ENCODE results near the gene PTPN14.
"Not testable (repeated sequence)": the region's sequence is repeated elsewhere in the genome, so short reads cannot be mapped to it uniquely, and the experiment has no call there.

PTPN14 gene

DNA sequence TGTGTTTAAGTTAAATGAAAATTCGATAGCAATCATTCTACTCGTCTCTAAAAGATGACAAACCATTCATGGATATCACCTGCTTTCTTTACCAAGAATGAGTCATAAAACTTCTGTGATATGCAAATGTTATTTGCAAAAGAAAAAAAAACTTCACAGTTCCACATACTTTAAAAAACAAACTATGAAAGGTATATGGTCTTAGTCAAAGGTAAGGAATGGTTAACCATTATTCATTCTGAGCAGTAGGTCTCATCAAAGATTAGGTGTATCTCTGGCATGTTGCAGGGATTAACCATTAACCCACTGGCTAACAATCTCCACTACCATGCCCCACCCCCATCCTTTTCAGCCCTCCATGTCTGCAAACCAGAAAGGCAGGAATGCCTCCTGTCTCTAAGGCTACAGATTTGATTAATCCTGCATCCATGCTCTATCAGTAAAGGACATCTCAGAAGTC, 44.4 kb downstream of the PTPN14 start:
- no peak for FAIRE-seq

DNA sequence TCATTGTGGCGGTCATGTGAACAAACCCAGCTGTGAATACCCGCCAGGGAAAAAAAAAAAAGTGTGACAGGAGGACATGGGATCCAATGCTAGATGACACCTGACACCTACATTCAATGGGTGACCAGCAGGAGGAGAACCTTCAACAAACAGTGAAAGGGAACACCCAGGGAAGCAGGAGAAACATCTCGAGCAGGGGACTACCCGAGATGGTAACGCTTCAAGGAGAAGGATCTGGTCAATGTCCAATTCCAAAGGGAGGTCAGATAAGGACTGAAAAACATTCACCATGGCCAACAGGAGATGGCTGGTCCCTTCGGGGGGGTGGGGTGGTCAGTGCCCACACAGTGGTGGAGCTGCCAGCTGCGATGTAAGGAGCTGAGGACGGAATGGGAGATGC, 46.3 kb downstream of the PTPN14 start:
- FAIRE-seq: no peak

DNA sequence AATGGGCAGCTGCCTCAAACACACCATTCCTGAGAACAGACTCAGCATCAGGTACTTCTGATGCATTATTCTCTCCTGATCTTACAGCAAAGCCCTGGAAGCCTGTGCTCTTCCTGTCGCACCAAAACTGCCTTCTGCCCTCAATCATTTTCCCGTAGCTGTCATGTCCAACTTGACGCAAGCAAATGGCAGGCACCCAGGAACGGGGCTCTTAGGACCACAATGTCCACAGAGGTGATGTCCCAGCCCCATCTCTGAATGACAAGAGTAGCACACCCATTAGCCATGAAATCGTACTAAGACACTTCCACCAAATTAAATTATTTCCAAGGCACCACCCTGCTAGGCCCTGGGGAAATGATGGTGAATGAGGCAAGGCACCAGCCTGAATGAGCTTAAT, 47.1 kb downstream of the PTPN14 start:
- no peak for FAIRE-seq

DNA sequence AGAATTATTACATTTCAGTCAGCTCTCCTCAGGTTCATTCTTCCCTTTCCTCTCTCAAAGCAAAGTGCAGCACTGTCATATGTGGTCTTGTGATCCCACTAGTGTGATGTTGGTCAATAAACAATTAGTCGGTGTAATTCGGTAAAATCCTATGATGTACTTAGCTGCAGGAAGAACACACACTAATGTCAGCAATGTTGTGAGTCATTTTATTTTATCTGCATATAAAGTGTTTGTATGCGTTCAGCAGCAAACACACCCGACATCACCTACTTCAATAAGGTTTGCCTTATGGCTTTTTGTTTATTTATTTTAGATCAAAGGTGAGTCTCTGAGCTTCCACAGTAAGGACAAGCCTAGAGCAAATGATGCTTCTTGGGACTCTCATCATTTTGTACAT, 47.8 kb downstream of the PTPN14 start:
- no peak for FAIRE-seq

DNA sequence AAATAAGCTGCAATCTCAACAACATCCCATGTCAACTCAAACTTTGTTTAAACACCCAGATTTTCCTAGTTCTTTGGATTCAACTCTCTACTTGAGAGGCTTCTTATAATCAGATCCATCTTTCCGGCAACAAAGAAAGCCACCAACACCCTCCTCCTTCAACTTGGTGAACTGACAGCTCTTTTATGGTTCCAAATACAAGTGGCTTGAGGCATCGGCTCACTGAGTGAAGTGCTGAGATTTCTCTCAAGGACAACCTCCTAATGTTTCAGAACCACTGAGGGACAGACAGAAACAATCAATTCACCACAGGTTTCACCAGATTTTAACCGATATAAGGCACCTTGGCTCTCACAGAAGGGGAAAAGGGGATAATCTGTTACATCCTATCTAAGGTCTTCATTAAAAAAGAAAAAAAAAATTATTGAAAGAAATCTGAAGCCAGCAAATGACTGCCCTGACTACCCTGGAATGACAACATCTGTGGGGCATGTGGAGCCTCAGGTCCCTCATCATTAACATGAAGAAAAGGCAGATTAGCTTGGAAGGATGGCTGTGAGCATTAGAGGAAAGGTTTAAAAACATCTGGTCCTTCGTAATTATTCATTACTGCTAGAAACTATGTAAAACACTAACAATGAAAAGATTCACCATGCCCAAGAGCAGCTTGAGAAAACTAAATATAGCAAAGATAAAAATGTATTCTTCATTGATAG, 50.9 kb downstream of the PTPN14 start:
- no peak for FAIRE-seq

DNA sequence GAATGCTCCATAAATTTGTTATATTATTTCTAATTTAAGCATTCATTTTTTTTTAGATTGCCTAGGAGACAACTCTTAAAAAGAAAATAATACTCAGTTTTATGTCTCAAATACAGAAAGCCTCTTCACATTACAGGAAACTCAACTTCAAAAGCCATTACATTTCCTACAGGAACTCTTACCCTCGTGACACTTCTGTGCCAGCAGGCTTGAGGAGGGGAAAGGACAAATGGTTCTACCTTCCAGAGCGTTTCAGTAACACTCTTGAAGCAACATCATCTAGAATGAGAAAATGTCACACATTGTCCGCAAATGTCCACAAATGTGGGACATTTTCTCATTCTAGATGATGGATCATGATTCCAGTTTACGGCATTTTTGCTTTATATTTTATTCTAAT, 51.7 kb downstream of the PTPN14 start:
- no peak for FAIRE-seq

DNA sequence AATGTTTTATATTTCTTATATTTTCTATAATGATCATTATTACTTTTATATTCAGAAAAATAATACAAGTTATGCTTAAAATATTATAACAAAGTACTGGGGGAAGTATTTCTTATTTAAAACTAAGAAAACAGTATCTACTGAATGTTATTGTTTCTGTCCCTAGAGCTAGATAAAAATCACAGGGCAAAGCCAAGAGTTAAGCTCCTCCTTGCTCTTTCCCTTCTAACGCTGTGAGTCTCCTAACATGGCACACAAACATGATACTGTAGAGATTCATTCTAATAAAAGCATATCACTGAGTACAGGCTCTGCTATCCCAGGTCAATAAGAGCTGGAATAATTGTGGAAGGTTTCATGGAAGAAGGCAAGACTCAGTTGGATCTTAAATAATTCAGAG, 53.4 kb downstream of the PTPN14 start:
- FAIRE-seq: peak; percentile 66

DNA sequence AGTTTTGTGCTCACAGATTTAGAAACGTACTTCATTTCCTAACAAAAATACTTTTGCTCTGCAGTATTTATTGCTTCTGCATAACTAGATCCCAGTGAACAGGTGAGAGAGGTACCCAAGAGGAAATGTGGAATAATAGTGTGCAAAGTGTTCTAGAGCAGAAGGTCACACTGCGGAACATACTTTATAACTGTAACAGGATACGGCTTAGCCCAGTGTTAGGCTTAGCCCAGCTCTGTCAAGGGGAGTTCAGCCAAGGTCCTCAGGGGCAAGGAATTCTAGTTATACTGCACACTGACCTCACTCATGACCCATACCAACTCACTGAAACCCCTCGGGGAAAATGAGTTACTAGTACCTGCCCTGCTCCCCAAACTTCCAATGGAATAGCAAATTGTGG, 55.3 kb downstream of the PTPN14 start:
- FAIRE-seq: no peak

DNA sequence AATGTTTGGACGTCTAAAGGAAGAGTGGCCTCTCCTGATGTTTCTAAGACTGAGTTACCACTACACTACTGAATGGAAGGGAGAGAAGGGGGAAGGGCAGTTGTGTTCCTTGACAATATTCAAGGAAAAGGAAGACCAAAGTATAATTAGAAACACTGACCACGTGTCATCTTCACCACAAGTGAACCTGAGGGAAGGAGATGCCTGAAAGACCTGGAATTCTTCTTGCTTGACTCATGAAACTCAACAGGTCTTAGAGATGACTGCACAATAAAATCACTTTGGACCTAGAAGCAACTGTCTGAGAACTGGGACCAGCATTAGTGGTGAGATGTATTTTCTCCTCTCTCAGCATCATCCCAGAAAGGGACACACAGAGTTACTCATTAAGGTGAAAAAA, 56.7 kb downstream of the PTPN14 start:
- FAIRE-seq: peak; percentile 51

DNA sequence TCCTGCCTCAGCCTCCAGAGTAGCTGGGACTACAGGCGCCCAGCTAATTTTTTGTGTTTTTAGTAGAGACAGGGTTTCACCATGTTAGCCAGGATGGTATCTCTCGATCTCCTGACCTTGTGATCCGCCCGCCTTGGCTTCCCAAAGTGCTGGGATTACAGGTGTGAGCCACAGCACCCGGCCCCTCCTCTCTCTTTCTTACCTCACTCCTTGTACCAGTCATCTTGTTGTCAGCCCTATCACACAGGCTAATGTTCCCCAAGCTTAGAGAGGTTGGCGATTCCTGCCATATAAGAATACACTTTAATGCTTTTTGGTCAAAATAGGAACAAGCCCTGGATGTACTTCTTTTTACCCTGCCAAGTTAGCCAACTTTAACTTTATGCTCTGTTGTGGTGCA, 57.2 kb downstream of the PTPN14 start:
- FAIRE-seq: not testable (repeated sequence)

DNA sequence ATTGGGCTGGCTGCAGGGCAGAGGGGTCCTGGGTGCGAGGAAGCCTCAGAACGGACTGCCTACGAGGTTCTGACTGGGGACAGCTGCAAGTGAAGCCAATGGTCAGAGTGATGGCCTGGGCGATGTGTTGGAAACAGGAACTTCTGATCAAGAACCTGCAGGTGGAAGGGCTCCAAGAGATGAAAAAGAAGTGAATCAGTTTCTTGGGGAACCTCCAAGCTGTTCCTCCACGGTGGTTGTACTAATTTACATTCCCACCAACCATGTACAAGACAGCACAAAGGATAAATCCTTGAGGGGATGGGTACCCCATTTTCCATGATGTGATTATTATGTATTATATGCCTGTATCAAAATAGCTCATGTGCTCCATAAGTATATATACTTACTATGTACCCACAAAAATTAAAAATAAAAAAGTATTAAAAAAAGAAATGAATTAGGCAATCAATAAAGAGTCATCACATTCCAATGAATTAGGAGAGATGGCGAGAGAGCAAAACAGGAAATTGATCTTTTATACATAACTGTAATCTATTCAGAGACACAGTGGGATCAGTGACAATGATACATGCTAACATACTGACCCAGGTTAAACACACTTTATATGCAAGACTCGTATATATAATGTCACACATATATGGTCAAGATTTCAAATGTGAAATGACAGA, 58.1 kb downstream of the PTPN14 start:
- FAIRE-seq: no peak

DNA sequence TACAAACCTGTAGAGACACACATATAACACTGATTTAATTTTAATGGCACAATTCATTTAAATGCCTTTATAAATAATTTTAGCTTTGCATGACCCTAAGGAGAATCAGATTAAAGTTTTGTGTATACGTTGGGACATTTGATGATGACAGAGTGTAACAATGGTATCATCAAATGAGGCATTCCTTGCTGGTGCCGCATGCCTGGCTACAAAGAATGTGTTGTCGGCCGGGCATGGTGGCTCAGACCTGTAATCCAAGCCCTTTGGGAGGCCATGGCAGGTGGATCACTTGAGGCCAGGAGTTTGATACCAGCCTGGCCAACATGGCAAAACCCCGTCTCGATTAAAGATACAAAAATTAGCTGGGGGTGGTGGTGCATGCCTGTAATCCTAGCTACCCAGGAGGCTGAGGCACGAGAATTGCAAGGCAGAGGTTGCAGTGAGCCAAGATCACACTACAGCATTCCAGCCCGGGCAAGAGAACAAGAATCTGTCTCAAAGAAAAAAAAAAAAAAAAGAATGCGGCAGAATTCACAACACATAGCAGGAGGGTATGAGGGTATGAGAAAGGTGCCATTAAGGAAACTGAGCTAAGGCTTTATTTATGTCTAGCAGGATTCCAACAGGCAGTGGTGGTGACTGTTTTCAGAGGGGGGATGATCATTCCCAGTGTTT, 58.9 kb downstream of the PTPN14 start:
- FAIRE-seq: no peak

DNA sequence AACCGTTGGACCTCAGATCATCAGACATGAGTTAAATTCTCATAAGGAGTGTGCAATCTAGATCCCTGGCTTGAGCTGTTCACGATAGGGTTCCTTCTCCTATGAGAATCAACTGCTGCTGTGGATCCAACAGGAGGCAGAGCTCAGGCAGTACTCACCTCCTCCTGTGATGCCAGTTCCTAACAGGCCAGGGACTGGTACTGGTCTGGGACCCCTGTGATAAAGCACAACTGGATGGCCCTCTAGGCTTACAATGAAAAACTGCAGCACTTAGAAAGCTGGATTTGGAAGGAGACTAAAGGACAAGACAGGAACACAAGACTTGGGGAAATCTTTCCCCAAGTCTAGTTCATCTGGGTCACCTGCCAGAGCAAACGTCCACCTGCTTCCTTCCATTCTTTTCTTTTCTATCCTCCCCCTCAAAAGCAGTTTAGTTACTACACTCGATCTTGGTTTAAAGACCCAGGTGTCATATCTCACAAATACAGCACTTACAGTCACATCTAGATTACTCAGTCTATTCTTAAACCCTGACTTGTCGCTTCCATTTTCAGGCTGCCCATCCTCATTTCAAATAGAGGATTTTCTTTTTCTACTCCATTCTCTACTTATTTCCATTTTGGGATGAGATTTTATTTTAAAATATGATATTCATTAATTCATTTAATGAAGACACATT, 59.8 kb downstream of the PTPN14 start:
- no peak for FAIRE-seq

DNA sequence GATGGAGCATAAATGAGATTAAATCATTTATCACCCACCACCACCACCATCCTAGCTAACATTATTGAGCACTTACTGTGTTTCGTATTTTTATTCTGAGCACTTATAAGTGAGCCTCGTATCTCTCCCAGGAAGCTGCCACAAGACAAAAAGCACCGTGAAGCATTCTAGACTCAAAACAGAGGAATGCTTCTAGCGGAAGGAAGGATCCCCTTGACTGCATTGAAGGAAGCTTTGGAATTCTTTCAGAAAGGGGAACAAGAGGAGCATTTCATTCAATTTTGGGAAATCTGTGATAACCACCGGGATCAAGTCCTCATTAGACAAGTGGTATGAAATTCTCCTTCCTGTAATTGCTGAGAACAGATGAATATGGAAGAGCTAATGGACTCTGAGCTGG, 66.3 kb downstream of the PTPN14 start:
- no peak for FAIRE-seq

DNA sequence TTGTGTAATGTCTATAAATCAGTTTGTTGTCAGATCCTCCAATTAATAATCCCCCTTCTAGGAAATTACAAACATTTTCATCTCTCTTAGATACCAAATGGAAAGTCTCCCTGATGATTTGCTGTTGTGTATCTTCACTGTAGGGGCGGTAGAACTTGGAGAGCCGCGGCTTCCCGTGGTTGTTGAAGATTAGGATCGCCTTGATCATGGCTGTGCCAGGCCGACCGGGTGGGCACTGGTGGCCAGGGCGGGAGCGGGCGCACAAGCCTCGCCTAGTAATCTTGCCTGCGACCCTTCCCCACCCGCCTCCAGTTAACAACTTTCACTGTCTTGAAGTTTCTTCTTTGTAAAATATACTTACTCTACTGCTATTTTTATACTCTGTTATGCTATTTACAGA, 68.2 kb downstream of the PTPN14 start:
- FAIRE-seq: not testable (repeated sequence)

DNA sequence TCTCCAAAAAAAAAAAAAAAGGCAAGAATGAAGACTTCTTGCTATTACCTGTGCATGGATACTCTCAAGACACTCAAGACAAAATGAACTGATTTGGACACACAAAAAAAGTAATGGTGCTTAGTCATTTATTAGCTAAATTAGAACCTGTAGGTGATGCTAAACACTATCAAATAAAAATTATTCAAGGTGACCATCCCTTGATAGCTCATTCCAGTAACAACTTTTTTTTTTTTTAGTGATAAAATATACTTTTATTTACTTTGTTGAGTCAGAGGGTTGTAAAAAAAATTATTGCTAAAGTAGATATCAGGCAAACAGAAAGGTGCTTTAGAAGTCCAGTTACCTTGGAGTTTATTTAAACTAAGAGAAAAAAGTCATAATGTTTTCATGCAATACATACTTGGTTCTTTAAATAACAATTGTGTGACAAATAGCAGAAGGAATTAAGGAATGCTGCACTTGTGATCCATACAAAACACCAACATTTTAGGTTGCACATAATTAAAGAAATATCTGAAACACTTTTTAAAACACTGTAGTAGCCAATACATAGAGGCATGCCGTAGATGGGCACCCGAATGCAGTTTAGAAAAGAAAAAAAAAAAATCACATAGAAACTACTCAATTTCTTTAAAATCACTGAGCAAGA, 69.3 kb downstream of the PTPN14 start:
- FAIRE-seq: peak; percentile 91

DNA sequence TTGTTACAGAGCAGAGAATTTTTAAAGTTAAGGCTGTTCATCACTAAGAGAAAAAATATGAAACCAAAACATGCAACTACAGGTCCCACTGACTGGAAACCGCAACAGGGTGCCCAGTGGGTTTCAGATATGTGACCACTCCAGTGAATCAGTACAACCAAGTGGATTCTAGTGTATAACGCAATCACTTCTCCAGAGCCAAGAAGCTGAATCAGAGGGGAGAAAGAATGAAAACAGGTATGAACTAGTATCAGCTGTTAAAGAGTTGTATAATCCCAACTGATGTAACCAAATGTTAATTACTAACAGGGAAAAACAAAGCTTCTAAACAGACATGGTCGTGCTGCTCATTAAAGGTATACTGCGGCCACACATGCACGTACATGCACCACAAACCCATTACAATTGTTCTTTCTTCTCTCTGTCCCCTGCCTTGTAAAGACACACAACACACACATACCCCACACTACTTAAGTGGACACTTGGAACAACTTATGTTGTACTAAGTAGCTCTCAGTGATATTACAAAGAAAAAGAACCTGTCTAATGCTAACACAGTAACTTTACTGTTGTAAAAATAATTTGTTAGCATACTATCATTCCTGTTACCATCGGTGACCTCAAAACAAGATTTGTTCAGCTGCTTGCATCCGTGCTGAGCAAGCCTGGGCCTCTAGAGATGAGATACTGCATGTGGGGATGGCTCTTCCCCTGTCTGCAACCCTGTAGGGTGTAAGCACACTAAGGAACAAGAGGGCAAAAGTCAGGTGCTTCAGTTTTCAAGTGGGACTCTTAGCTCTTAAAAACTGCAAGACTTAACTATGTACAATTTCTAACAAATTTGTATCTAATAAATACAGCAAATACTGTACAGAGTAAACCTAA, 74.2 kb downstream of the PTPN14 start:
- no peak for FAIRE-seq

DNA sequence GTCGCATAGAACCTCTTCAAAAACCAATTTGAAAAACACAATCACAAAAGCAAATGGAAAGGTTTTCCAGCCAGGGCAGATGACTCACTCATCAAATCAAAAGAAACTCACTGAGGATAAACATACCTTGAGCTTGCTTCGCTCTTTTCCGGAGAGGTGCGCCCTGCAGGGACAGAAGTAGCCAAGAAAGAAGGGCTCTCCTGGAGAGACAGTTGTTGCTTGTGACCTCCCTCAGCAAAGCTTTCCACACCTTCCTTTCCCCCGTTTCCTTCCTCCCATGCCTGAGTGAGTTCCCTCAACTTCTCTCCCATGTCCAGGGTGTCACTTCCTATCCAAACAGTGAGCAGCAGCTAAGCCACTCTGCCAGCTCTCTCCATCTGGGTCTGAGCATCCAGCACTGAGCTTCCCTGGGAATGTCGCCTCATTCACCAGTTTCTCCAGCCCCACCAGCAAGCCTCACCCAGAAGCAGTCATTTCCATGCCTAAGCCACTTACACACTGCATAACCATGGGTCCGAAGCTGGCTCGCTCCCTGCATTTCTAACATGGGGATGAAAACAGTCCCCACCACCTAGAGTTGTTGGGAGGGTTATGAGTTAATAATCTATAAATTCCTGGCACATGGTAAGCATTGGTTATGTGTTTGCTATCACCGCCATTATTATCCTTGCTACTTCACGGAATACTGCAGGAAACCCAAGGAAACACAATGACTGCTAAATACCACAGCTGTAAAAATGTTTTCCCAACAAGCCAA, 75.0 kb downstream of the PTPN14 start:
- FAIRE-seq: no peak

DNA sequence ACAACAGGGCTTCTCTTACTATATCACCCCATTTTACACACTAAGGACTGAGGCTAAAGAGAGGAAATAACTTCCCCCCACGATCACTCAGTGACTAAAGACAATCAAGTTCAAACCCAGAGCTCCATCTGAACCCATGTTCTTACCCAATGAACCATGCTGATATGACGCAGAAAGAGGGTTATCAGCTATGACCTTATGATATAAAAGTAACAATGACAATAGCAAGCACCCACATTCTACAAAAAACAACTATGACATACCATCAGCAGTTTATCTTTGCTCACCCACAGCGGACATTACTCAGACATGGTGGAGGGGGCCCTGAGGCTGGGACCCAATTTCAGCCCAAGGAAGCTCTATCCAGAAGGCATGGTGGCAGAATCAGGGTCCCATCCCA, 75.7 kb downstream of the PTPN14 start:
- no peak for FAIRE-seq

DNA sequence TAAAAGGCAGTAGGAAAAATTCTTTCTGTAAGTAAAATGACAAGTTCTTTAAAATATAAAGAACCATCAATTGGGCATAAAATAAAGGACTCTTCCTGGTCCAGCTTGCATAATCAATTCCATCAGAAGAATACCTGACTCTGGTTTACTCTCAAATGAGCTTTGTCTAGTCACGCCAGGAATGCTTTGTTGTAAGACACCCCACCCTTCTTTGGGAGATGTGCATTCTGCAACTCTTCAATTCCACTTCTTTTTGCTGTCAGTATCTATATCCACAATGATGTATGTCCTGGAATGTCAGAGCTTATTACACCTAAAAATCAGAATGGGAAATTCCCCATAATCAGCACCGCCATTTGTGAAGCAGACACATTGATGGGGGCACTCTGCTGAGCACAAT, 76.1 kb downstream of the PTPN14 start:
- no peak for FAIRE-seq

DNA sequence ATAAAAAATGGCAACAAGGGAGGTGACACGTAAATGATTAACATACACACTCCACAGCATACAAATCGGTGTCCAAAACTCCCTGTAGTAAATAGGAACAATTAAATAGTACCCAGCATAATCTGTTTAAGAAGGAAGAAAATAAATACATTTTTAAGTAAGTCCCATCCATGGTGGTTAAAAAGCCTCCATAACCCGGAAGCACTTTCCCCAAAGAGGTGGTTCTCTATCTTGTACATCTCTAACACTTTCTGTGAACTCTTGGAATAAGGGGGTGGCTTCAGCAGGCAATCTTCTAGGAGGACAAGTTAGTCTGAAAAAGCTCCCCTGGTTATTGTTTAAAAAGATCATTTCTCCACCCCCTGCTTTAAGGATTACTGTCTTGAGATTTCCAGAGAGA, 76.9 kb downstream of the PTPN14 start:
- no peak for FAIRE-seq

All from G401.6 (cell line).